GM19328 (cell line): ENCODE results near the gene DNAJC10.
"Not testable (repeated sequence)": the region's sequence is repeated elsewhere in the genome, so short reads cannot be mapped to it uniquely, and the experiment has no call there.

ENCODE experiments used
- ATAC-seq: cut with Tn5 transposase; IDR thresholded peaks from one replicate; pipeline ENCODE4 v1.9.1; 2021; ENCODE audit warnings: mild to moderate bottlenecking, moderate library complexity; ENCODE audit not compliant: unreplicated experiment

DNAJC10 gene

GRCh38 chr2:182782686-182783085 lies 66.6 kb downstream of the DNAJC10 start:
- not testable (repeated sequence) for ATAC-seq

- ATAC-seq, result no peak
Measured at GRCh38 chr2:182784058-182784706, 68.1 kb downstream of the DNAJC10 start.

GRCh38 chr2:182784777-182785176 lies 68.7 kb downstream of the DNAJC10 start:
- ATAC-seq, result no peak

DNA sequence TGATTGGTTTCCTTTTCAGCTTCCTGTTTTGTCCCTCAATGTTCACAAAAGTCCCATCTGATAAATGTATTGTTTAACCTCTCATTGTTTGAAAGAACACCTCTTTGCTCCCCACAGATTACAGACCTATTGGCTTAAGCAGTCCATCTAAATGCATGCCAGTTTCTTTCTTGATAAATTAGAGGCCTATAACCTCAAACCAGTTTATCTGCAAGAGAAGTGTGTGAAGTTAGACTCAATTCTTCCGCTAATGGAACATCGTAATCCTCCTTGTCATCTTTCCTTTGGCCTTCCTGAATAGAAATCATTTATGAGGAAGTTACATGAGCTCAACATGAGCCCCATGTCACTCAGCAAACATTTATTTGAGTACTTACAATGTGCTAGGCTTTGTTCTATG lies 76.4 kb downstream of the DNAJC10 start:
- ATAC-seq, result no peak

- no peak for ATAC-seq
Measured at GRCh38 chr2:182798736-182799135, 82.7 kb downstream of the DNAJC10 start.

GRCh38 chr2:182804128-182804527 lies 88.1 kb downstream of the DNAJC10 start:
- no peak for ATAC-seq

GRCh38 chr2:182807319-182807718 lies 91.3 kb downstream of the DNAJC10 start:
- no peak for ATAC-seq

GRCh38 chr2:182810087-182810486 lies 94.0 kb downstream of the DNAJC10 start:
- ATAC-seq, result no peak

DNA sequence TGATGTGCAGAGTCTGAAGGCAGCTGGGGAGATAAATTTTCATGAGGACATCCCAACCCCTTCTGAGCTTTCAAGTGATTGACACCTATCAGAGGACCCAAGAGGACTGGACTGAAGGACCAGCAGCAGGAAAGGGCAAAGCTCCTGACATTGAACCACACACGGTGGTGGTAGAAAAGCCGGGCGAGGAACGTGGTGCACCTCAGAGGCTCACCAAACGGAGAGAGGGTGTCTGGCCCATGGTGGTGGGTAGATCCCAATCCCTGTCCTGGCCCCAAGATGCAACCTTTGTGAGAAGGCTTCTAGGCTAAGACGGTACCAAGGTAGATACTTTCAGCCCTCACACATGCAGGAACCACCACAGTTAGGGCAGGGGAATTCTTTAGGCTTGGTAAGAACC lies 98.3 kb downstream of the DNAJC10 start:
- ATAC-seq, result no peak

DNA sequence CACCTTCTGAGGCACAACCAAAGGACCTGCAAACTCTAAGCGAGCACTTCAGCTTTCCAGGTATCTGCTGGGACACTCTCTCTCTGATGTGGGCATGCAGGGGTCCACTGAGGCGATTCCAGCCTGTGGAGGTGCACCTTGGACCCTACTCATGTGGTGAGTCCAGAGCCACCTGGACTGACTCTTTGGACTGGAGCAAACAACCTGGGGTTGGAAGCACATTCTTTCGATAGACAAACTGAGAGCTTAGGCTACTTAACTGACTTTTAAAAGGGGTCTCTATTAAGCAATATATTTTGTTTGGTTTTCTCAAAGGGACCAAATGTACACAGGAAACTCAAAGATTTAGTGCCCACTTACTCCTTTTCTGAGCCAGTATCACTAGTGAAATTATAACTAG lies 98.7 kb downstream of the DNAJC10 start:
- ATAC-seq, result no peak

GRCh38 chr2:182816866-182817265 lies 100.8 kb downstream of the DNAJC10 start:
- ATAC-seq, result no peak

DNA sequence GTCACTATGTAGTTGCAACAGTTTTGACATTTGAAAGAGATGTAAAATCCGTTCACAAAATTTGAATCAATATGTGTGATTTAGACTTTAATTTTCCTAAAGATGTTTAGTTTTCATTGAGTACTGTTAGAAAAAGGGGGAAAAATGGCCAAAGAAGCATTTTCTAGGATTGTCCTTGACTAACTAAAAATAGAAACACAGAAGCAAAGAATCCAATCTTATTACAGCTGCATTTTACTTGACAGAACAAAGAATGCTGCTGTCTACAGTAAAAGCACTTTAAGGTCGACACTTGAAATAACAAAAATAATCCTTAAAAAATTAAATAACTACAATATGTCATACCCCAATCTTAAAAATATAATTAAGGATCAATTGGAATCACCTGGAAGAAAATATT lies 101.5 kb downstream of the DNAJC10 start:
- no peak for ATAC-seq

- no peak for ATAC-seq
Measured at GRCh38 chr2:182818501-182818900, 102.4 kb downstream of the DNAJC10 start.

DNA sequence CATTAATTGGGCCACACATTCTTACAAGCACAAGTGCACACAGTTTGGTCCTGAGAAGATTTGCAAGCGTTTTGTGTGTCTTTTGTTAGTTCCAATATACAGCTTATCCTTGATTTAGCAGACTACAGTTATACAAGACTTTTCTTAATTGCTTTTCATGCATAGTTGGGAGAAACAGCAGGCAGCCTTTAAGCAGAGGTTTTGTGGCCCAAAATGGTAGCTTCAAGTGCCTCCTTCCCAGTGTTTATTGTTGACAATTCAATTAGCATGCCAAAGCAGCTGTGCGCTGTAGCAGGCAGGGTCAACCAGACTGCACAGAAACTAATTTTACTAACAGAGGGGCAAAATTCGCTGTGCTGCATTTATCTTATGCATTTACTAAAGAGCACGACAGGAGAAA lies 102.9 kb downstream of the DNAJC10 start:
- no peak for ATAC-seq

DNA sequence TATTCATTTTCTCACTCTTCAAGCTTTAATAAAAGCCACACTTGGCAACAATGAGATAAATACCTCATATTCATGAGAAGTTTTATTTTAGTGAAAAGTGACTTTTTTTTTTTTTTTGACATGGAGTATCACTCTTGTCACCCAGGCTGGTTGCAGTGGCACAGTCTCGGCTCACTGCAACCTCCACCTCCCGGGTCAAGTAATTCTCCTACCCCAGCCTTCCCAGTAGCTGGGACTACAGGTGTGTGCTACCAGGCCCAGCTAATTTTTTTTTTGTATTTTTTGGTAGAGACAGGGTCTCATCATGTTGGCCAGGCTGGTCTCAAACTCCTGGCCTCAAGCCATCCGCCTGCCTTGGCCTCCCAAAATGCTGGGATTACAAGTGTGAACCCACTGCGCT lies 103.4 kb downstream of the DNAJC10 start:
- ATAC-seq, result no peak

DNA sequence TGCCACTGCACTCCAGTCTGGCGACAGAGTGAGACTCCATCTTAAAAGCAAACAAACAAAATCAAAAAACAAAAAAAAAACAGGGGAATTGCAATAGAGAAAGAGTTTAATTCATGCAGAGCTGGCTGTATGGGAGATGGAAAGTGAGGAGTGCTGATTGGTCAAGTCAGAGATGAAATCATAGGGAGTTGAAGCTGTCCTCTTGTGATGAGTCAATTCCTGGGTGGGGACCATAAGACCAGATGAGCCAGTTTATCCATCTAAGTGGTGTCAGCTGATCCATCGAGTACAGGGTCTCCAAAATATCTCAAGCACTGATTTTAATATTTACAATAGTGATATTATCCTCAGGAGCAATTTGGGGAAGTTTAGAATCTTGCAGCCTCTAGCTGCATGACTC lies 105.1 kb downstream of the DNAJC10 start:
- ATAC-seq, result no peak

DNA sequence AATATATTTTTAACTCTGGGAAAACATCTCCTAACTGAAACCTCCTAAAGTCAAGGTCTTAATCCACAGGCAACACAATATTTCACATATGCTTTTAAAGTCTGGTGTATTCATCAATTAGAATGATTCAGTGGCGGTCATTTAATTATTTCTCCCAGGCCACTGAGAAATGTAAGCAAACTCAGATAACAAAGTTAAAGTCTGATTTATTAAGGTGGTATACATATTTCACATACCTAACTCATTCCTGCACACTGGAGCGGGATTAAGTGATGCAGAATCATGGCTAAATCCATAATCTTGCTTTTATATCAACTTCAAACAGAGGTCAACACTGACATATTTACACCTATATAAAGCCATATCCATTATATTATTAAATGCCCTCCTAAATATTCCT lies 106.7 kb downstream of the DNAJC10 start:
- no peak for ATAC-seq

DNA sequence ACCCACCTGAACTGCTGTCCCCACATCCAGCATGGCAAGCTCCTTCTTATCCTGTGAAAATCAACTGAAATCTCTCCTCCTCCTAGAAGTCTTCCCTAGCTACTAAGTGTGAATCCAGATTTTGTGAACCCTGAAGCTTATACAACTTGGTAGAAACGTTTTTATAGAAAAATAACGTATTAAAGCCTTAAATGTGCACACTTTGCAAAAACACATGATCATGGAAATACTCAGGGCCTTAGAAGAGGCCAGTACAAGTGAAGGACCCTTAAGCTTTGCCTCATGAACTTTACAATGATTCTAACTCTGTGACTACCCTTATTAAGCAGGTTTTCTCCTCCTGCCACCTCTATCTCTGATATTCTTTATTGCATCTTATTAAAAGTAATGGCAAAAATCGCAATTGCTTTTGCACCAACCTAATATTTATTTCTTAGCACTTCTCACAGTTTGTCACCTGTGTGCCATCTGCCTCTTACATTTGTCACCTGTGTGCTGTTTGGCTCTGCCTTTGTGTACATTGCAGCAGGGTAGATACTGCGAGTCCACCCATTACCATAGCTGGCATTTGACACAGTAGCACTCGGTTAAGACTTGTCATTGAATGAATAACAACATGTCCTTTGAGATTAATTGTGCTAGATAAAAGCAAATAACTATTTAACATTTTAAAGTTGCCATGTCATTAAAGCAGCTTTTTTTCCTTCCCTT lies 108.2 kb downstream of the DNAJC10 start:
- no peak for ATAC-seq

DNA sequence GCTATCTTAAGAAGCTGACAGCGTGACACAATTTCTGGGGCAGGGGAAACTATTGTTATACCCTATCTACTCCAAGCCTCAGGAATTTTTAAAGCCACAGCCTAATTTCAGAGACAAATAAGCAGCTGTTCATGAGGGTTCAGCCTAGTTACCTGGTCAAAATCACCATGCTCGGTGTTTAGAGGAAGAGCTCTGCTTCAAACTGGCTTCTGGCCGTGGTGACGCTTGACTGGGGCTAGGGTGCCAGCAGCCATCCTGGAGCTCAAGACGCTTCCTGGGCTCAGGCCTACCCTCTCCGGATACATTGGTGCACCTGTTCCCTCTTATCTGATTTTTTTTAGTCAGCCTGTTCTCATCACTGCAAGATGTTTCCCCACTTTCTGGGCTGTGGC lies 108.7 kb downstream of the DNAJC10 start:
- ATAC-seq, result no peak

DNA sequence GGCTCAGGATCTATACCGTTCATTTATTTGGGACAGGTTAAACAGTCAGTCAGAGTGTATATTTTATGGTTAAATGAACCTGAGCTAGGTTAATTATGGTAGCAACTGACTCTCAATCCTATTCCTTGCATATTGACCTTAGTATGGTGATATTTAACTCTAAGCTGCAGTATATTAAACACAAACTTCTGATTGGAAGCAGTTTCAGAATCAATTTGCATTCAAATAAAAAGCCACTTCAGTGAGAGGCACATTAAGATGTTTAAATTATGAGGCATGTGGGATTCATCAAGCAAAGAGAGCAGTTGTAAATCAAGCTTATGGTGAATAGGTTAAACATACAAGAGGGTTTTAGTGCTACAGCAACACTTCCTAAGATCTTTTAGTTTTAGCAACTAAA lies 110.0 kb downstream of the DNAJC10 start:
- ATAC-seq, result no peak

GRCh38 chr2:182826496-182826895 lies 110.4 kb downstream of the DNAJC10 start:
- no peak for ATAC-seq

DNA sequence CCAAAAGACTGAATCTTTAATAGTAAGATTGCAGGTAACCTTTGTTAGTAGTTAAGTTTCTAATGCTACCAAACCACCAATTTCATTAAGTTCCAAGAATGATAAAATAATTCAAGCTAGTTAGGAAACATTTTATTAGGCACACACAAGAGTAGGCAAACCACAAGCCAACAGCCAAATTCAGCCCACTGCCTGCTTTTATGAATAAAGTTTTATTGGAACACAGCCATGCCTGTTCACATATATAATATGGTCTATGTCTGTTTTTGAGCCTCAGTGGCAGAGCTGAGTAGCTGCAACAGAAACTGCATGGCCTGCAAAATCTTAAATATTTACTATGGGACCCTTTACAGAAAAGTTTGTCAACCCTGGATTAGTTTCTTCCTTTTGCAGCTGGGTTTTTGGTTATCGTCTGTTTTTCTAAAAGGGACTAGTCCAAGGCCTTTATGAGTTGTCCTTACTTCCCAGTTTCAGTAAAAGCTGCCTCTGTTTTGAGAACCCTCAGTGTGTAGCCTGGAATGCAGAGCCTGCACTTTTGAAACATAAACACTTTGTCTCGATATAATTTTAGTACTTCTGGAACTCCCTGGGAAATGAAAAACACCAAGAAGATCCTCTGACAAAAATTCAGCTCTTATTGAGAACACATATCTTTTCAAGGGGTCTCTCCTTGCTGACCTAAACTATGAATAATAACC lies 111.3 kb downstream of the DNAJC10 start:
- ATAC-seq, result no peak
